GM12875 (cell line): Measurements from ENCODE around the gene ANKRD28.

Experiments
- H3K4me3 ChIP-seq: one replicate; pipeline ENCODE4 v1.5.1; 2011; ENCODE audit warnings: low read depth, low read length, control low read depth
- TF ChIP-seq, protein P1 (sequence below): IDR thresholded peaks from 2 replicates; pipeline ENCODE4 v1.5.1; 2011; ENCODE audit warnings: low read depth, mild to moderate bottlenecking, control low read depth, inconsistent platforms, low read length, moderate library complexity, borderline replicate concordance; ENCODE audit not compliant: insufficient read depth

Gene ANKRD28

DNA sequence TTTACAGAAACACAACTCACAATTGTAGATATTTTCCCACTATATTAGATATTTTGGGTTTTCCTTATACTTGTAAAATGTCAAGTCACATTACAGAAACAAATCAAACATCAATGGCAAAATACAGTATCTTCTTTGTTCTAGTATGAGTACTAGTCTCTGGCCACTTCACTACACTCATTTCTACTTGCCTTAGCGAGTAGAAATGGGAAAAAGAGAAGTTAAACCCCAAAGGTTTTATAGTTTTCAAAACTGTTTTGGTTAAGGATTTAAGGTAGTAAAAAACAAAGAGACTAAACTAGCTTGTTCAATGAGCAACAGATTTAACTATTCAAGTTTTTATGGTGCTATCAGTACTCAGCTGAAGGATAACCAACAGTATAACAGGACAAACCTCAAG lies 114.5 kb downstream of the ANKRD28 start:
- no peak overlapping the region for H3K4me3 ChIP-seq
- TF ChIP-seq, protein P1, sequence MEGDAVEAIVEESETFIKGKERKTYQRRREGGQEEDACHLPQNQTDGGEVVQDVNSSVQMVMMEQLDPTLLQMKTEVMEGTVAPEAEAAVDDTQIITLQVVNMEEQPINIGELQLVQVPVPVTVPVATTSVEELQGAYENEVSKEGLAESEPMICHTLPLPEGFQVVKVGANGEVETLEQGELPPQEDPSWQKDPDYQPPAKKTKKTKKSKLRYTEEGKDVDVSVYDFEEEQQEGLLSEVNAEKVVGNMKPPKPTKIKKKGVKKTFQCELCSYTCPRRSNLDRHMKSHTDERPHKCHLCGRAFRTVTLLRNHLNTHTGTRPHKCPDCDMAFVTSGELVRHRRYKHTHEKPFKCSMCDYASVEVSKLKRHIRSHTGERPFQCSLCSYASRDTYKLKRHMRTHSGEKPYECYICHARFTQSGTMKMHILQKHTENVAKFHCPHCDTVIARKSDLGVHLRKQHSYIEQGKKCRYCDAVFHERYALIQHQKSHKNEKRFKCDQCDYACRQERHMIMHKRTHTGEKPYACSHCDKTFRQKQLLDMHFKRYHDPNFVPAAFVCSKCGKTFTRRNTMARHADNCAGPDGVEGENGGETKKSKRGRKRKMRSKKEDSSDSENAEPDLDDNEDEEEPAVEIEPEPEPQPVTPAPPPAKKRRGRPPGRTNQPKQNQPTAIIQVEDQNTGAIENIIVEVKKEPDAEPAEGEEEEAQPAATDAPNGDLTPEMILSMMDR = no peak

DNA sequence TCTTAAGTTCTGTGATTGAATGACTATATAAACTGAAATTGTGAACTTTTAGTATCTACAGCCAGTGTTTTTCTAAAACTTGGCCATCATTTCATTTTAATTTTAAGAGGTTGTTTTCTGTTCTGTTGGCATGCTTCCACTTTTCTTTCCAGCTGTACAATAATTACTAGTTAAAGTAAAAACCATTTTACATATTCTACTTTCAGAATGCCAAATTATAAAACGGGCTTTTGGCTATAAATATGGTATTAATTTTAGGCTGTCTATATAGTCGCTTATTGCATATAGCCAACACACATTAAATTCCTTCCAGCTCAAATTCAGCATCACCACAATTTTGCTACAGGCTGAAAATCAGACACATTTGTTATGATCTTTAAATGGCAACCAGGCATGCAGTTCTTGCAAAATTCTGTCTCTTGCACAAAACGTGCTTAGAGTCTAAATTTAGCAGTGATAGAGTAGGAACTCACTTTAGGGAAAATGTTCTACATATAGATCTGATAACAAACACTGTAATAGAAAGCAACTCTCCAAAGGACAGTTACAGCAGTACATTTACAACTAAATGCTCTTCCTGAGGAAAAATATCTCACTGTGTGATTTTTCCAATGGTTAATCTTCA lies 115.1 kb downstream of the ANKRD28 start:
- TF ChIP-seq, protein P1 = no peak
- no peak overlapping the region for H3K4me3 ChIP-seq

DNA sequence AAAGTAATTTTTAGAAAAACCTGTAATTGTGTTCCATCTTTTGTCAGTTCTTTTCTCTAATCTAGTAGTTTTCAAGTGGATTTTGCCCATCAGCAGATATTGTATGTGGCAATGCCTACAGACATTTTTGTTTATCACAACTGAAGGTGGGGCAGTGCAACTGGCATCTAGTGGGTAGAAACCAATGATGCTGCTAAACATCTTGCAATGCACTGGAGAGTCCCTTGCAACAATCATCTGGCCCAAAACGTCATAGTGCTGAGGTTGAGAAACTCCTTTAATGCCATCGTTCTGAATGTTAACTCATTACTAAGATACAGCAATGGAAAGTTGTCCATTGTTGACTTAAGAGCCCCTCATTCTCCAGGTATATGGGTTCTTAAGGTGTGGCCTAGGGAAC lies 116.1 kb downstream of the ANKRD28 start:
- TF ChIP-seq, protein P1 = no peak
- H3K4me3 ChIP-seq = no peak overlapping the region

DNA sequence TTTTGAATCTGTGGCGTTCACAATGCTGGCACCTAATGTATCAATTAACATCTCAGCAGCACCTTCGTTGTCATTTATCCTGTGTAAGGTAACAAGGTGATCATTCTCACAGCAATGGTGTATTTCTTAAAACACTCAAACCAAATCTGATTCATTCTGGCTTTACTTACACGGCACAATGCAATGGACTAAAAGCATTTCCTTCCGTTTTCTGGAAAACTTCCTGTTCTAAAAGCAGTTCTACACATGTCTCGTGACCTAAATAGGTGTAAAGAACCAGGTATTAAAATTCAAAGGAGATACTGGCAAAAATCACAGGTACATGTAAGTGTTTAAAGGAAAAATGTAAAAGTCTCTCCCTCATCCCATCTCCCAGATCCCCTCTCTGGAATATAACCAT lies 118.5 kb downstream of the ANKRD28 start:
- TF ChIP-seq, protein P1 = no peak
- no peak overlapping the region for H3K4me3 ChIP-seq

DNA sequence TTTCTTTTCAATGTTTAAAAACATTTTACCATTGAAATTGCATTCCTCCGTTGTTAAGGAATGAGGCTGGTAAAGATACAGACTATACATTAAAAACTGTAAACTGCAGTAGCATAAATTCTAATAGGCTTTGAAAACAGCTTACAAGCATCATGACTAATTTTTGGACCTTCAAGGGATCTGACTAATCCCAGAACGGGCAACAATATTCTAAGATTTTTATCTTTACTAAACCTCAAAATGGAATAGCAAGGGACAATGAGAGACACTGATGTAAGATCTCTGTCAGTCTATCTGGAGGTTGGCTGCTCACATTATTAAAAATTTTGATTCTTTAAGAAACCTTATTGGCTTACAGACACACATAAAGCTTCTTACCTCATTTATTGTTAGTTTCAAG lies 121.5 kb downstream of the ANKRD28 start:
- TF ChIP-seq, protein P1 = no peak

DNA sequence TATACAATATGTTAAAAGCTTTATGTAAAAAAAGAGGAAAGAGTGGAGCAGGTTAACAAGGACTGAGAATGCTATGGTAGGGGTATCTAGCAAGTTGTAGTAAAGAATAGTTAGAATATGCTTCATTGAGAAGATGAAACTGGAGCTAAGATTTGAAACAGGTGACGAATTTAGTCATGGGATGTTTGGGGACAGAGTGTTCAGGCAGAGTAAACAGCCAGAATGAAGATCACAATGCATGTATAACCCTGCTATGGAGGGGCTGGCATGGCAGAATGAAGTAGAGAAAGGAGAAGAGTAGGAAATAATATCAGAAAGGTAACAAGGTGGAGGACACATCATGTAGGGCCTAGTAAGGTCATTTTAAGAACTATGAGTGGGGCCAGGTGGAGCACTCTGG lies 124.2 kb downstream of the ANKRD28 start:
- TF ChIP-seq, protein P1 = no peak
- no peak overlapping the region for H3K4me3 ChIP-seq

More for the DNA sequence above, 121.5 kb downstream of the ANKRD28 start:
- H3K4me3 ChIP-seq = no peak overlapping the region

DNA sequence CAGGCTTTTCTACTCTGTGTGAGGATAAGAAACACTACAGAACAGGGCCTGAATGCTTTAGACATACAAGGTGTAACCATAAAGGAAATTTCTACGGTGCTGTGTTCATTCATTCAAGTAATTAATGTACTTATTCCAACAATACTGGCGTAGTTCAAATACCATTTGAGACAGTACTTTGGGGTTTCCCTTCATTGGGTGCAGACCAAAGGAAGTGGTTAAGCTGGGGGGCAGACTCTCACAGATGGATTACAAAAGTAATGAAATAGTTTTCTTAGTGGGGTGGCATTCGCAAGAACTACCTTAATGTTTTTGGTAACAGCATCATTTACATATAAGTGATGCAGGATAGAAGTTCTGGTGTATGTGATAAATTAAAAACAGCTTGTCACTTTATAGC lies 130.3 kb downstream of the ANKRD28 start:
- no peak overlapping the region for H3K4me3 ChIP-seq
- TF ChIP-seq, protein P1 = no peak
